ENCODE results near the gene HSPBP1.

Gene HSPBP1

GRCh38 chr19:55230780-55231179 is 49.1 kb downstream of the HSPBP1 start:
- no peak for TF ChIP-seq CTCF (IDR thresholded peaks at IDR 0.05; ENCODE audit: low read depth, low read length)

GRCh38 chr19:55230329-55230728 is 49.6 kb downstream of the HSPBP1 start:
- no peak for TF ChIP-seq CTCF (IDR thresholded peaks at IDR 0.05; ENCODE audit: low read depth, low read length)
- DNase-seq (ENCODE audit: extremely low read depth, low read depth), result no peak

More at GRCh38 chr19:55230780-55231179, 49.1 kb downstream of the HSPBP1 start:
- no peak for DNase-seq (ENCODE audit: extremely low read depth, low read depth)

GRCh38 chr19:55229789-55230182 is 50.1 kb downstream of the HSPBP1 start:
- TF ChIP-seq CTCF (IDR thresholded peaks at IDR 0.05; ENCODE audit: low read depth, low read length), result no peak
- DNase-seq (ENCODE audit: extremely low read depth, low read depth), result no peak

GRCh38 chr19:55229145-55229788 is 50.6 kb downstream of the HSPBP1 start:
- DNase-seq (ENCODE audit: extremely low read depth, low read depth), result no peak
- TF ChIP-seq CTCF (IDR thresholded peaks at IDR 0.05; ENCODE audit: low read depth, low read length), result no peak

- no peak for DNase-seq (ENCODE audit: extremely low read depth, low read depth)
- TF ChIP-seq CTCF (IDR thresholded peaks at IDR 0.05; ENCODE audit: low read depth, low read length), result no peak
These were observed 51.4 kb downstream of the HSPBP1 start, which contains the start of gene TMEM86B for GRCh38 chr19:55228403-55229031. TSS of gene TMEM86B (minus strand) at chr19:55228763. CDS start at chr19:55228741, 22 bp downstream.

GRCh38 chr19:55228015-55228391 is 51.9 kb downstream of the HSPBP1 start:
- DNase-seq (ENCODE audit: extremely low read depth, low read depth), result no peak
- no peak for TF ChIP-seq CTCF (IDR thresholded peaks at IDR 0.05; ENCODE audit: low read depth, low read length)

- DNase-seq (ENCODE audit: extremely low read depth, low read depth), result no peak
- no peak for TF ChIP-seq CTCF (IDR thresholded peaks at IDR 0.05; ENCODE audit: low read depth, low read length)
These were observed 52.5 kb downstream of the HSPBP1 start for GRCh38 chr19:55227241-55228014.

Data from AG09319 (cell line).